GM19397 (cell line): ENCODE data around the gene HLCS.

Experiments
- ATAC-seq: cut with Tn5 transposase; IDR thresholded peaks from one replicate; pipeline ENCODE4 v1.9.1; 2021; ENCODE audit warnings: mild to moderate bottlenecking, moderate library complexity; ENCODE audit not compliant: unreplicated experiment

The HLCS gene

GRCh38 chr21:36707763-36708285, 258.6 kb downstream of the HLCS start:
- no peak for ATAC-seq

GRCh38 chr21:36706951-36707762, 259.3 kb downstream of the HLCS start:
- ATAC-seq: no peak

- ATAC-seq: no peak
These were observed 260.0 kb downstream of the HLCS start for GRCh38 chr21:36706482-36706852.

- ATAC-seq: no peak
These were observed 260.6 kb downstream of the HLCS start for GRCh38 chr21:36705679-36706481.

GRCh38 chr21:36704958-36705678, 261.4 kb downstream of the HLCS start:
- ATAC-seq: no peak

GRCh38 chr21:36704281-36704957, 262.1 kb downstream of the HLCS start:
- no peak for ATAC-seq

GRCh38 chr21:36703626-36704280, 262.7 kb downstream of the HLCS start:
- ATAC-seq: no peak

GRCh38 chr21:36703123-36703522, 263.3 kb downstream of the HLCS start:
- no peak for ATAC-seq

GRCh38 chr21:36702622-36702968, 263.9 kb downstream of the HLCS start:
- no peak for ATAC-seq

- ATAC-seq: no peak
These were observed 264.5 kb downstream of the HLCS start for GRCh38 chr21:36701756-36702621.

- ATAC-seq: no peak
These were observed 265.3 kb downstream of the HLCS start for GRCh38 chr21:36700971-36701755.
